ENCODE results near the gene PRR23E.

The PRR23E gene

DNA sequence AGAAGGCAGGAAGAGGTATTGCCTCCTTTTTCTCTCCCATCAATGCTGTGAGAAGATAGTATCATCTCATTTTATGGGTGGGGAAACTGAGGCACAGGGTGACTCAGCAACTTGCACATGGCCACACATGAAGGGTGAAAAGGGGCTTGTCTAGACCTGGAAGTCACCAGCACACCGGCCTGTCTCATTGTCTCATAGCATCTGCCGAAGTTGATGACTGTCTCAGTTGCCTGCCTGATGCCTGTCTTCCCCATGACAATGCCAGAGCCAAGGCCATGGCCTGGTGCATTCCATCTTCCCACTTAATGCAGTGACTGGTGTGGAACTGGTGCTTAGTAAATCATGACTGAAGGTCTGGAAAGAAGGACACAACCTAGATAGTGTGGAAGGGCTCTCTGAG, 27.9 kb upstream of the PRR23E start:
- DNase-seq (ENCODE audit: low spot score), result no peak

DNA sequence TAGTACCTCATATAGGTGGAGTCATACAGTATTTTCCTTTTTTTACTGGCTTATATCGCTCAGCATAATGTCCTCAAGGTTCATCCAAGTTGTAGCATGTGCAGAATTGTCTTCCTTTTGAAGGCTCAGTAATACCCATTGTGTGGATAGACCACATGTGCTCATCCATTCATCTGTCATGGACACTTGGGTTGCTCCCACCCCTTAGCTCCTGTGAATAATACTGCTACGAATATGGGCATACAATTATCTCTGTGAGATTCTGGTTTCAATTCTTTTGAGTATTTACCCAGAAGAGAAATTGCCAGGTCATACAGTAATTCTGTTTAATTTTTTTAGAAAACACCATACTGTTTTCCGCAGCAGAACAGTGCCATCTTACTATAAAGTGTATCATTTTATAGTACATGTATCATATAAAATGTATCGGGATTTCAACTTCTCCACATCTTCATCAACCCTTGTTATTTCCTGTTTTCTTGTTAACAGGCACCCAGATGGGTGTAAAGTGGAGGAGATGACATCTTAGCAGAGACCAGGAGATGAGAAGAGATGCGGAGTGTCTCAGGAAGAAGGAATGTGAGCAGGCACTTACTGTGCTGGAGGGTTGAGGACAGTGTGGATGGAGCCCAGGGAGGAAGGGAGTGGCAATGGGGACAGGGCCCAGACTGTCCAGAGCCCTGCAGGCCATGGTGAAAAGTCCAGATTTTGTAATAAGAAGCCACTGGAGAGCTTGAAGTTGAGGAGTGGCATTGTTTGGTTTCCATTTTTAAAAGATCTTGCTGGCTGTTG, 27.0 kb upstream of the PRR23E start:
- no peak for DNase-seq (ENCODE audit: low spot score)

DNA sequence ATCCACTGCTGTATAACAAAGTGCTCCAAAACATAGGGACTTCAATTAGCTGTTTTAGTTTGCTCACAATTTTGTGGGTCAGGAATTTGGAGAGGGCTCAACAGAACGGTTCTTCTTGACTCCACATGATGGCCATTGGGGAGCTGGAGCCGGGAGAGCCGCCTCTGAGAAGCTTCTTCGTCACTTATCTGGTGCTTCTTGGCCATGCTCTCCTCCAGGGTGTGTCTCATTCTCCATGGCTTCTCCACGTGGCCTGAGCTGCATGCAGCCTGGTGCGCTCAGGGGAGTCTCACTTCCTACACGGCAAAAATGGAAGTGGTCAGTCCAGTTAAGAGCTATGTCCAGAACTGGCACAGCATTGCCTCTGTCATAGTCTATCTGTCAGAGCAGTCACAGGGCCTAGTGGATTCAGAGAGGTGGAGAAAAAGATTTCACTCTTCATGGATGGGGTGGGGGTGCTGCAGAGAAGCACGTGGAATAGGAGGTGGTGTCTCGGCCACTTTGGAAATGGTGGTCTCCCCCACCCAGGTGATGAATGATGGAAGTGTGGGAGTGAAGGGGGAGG, 26.3 kb upstream of the PRR23E start:
- DNase-seq (ENCODE audit: low spot score), result no peak

DNA sequence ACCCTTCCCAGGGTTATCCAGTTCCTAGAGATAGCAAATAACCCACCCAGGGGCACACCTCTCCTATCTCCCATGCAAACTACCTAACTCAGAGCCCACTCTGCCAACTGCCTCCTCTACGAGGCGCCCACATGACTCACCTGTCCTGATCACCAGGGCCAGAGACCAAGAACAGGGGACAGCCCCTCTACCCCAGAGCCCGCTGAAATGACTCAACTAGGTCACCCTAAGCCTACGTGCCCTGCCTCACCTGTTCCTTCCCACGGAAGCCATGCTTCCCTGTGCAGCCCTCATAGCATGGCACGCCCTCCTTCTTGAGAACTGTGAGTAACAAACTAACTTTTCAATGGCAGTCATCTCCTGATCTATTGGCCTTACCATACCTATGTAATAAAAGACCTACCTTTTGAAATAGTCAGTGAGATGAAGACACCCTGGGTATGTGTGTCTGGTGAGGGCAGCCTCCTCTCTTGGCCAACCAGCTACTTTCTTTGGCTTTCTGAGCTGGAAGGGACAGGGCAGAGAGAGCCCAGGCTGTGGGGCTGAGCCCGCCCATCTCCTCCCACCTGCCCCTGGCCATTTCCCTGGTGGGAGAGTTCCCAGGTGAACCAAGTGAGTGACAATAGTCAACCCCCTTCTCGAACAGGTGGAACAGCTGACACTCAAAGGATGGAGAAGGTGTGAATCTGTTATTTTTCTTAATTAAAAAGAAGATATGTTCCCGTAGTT, 25.5 kb upstream of the PRR23E start:
- DNase-seq (ENCODE audit: low spot score), result no peak

DNA sequence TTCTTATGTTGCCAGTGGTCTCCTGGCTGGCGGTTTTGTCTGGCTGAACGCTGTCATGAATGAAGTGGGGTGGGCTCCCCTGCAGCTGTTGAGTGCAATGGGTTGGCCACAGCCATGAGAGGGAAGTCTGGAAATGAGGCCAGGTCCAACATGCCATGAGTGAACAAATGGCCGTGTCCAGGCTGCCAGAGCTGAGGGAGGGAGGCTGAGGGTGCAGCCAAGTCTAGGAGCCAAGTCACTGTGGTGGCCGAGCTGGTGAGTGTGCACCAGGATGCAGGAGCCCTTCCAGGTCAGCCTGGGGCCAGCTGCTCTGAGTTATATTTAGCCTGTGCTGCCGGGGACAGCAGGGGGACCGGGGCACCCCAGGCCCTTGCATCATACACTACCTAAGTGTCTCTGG, 24.7 kb upstream of the PRR23E start:
- DNase-seq (ENCODE audit: low spot score), result no peak

DNA sequence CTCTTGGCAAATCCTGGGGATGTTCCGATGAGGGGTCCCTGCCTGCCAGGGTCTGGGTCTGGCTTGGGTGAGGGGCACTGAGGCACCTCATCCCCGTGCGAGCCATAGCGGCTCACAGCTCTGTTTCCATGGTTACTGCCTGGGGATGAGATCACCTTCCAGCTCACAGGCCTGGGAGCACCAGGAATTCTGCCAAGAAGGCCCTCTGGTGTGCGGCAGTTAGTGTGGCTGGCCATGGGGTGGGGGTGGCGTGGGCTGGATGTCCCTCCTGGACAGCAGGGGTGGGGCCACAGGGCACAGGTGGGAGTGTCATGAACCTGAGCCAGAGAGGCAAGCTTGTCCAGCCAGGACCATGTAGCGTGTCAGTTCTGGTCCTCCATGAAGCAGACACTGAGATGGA, 22.1 kb upstream of the PRR23E start:
- DNase-seq (ENCODE audit: low spot score), result no peak

DNA sequence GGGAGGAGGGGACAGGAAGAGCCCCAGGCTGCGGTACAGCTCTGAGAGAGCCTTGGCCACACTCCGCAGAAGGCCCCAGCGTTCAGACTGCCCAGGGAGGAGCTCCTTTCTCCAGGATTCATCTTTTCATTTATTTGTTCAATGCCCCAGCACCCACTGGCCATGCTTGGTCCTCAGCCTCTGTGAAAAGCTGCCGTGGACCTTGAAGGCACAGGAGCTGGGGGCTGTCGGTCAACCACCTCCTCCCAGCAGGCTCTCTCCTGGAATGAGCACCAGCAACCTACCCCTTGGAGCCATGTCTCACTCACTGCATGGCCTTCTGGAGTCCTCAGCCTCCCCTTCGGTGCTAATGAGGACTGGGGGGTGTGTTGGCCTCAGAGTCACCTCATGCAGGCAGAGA, 21.6 kb upstream of the PRR23E start:
- DNase-seq (ENCODE audit: low spot score), result no peak

DNA sequence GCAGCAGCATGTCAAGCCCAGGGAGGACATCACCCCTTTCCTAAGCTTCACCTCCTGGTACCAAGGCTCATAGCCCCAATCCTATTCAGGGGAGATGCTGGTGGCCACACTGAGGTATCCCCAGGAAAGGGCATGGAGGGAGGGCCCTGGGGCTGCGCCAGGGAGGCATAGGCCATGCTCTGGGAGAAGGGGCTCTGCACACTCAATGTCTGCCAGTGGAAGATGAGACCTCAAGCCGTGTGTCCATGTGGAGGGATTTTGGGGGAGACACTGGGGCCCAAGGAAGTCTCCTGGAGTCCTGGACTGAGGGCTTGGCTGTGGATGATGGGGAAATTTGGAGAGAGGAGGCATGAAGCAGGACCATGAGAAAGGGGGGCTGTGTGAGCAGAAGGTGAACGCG, 21.2 kb upstream of the PRR23E start:
- DNase-seq (ENCODE audit: low spot score), result no peak

DNA sequence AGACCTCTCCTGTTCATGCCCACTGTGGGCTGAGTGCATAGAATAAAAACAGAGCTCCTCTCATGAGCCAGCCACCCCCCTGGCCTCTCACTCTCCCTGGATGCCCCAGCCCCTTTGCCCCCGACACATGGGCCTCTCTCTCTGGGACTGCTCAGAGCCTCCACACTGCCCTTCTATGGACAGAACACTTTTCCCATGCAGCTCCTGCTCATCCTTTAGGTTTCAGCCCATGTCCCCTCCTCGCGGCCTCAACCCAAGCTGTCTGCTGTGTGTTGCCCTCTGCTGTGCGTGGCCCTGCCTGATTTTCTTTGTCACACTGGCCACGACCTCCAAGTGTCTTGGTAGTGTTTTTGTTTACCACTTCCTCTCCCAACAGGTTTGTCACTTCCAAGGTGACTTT, 20.7 kb upstream of the PRR23E start:
- no peak for DNase-seq (ENCODE audit: low spot score)

DNA sequence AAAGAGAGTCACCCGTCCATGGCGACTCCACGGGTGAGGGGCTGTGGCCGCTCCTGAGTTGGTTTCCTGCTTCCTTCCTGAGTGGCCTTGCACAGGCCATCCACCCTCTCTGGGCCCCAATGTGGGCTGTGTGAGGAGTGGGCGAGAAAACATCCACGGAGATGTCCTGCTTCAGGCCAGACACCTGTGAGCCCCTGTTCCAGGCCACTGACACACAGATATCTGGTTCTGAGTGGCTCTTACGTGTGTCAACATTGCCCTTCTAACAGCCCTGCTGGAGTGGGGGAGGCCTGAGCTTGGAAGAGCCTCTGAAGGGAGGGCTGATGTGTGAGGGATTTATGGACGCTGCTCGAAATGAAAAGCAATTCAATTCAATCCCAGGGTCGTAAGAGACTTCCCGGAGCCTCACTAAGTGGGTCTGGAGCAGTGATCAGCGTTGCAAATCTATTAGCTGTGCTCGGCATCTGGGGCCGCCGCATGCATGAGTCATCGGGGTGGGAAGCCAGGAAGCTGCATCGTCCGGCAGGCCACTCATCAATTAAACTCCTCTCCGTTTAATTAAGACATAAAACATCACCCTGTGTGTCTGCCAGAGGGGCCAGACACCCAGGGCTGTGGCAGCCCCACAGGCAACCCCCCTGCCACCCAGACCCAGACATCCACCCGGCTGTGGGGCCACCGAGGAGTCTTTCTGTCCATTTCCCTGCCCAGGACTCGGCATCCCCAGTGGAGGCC, 20.0 kb upstream of the PRR23E start:
- DNase-seq (ENCODE audit: low spot score), result no peak

DNA sequence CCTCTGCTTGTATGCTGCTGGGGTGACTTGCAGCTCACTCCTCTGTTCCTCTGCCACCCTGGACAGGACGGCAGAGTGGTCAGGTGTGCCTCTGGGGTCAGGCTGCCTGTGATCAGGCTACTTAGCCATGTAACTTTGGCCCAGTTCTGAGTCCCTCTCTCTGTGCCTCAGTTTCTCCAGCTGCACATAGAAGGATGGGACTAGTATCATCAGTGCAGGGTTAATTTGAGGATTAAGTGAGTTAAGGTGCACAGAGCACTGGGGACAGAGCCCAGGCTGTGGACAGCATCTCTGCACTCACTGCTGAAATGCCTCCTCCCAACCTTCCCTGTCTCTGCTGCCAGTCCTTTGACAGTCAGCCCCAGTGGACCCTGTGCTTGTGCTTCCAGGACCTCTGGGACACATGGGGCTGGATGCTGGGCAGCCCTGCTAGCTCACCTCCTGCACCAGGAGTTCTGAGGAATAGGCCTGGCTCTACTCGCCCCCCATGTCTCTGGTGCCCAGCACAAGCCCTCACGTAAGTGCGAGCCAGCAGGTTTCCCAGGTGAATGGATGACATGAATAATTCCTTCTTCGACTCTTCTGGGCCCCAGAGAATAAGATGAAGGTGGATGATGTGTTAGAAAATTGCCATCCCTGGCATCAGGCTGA, 19.3 kb upstream of the PRR23E start:
- DNase-seq (ENCODE audit: low spot score), result no peak

DNA sequence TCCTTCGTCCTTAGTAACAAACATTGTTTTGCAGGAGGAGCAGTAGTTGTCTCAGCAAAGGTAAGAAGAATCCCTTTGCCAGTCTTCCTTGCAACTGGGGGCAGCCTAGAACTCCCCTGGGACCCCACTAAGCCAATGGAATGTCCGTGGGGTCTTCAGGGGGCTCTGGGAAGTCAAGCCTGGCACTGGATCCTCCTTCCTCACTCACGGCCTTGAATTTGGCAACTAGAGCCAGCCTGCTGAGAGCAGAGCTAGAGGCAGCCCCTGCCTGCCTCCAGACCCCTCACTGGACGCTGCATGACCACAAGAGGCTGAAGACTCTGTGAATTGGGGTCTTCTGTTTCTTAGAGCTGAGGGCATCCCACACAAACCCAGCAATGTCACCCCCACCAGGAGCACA, 18.6 kb upstream of the PRR23E start:
- DNase-seq (ENCODE audit: low spot score), result no peak

DNA sequence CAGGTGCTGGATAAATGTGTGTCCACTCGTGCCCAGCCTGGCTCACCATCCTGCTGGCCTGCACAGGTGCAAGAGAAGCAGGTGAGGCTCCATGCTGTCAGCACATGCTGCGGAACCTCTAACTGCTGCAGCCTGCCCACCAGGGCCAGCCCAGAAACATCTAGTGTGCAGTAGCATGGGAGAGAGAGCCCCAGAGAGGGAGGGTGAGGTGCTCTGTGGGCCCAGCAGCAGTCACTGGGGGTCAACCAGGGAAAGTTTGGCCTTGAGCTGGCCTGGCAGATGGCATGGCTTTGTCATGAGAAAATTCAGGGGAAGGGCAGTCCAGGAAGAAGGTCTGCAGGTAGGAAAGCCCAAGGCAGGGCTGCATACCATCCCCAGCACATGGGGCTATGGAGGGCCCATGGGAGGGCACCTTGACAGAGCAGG, 18.2 kb upstream of the PRR23E start:
- DNase-seq (ENCODE audit: low spot score), result no peak

DNA sequence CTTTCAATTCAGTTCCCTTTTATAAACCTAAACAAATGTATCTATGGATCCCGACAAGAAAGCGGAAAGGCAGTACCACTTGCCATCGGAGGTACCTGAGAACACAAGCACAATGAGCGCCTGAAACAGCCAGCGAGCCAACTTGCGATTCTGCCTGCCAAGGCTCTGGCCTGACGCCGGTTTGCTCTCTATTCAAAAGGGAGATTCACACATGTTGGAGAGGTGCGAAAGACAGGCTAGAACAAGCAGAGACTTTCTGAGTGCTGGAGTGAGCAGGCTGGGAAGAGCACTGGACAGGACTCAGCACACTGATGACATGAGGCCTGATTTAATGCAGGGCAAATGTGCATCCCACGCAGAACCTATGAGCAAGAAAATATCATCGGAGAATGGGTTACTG, 17.7 kb upstream of the PRR23E start:
- no peak for DNase-seq (ENCODE audit: low spot score)

DNA sequence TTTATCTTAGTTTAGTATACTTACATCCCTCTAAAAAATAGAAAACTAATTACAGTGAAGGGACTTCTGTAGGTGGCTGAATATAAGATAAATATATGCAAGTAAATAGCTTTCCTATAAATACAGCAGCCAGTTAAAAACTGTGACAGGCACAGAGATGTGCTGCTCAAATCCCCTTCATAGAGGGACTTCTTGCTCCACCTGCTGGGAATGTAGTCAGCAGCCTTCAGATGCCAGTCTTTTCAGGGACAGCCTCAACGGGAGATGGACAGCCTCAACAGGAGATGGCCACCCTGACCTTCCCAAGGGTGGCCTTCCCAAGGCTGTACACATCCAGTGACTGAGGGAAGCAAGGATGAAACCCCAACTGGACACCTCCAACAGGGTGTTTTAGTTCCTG, 15.7 kb upstream of the PRR23E start:
- DNase-seq (ENCODE audit: low spot score), result no peak

DNA sequence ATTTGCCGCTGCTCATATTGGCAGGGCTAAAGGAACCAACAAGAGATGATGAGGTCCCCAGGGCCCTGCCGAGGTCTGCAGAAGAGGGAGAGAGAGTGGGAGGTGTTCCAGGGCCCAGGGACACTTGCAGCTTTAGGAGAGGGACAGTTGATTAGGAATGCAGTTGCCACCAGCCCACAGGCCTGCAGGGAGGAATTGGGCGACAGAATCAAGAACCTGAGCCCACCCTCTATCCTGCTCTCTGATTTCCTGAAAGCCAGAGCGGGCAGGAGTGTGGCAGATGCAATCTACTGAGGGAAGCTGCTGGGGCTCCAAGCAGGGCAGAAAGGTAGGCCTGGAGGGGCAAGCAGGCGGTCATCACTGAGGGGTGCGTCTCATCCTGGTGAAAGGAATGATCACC, 12.1 kb upstream of the PRR23E start:
- DNase-seq (ENCODE audit: low spot score), result no peak

DNA sequence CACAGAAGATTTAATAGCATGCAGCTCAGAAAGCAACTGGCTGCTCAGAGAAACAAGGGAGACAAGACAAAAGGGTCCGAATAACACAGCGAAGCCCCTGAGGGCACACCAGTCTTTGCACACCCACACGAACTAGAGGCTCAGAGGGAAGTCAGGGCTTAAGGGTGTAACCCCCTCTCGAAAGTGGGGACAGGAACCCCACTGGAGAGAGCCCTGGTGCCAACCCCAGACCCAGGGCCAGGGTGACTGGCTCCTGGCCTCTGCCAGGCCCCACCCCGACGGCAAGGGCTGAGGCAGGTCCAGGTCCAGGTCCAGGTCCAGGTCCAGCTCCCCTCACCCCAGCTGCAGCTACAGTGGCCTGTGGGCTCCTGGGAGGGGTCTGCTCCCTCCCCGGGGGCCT, 10.5 kb upstream of the PRR23E start:
- DNase-seq (ENCODE audit: low spot score), result no peak

DNA sequence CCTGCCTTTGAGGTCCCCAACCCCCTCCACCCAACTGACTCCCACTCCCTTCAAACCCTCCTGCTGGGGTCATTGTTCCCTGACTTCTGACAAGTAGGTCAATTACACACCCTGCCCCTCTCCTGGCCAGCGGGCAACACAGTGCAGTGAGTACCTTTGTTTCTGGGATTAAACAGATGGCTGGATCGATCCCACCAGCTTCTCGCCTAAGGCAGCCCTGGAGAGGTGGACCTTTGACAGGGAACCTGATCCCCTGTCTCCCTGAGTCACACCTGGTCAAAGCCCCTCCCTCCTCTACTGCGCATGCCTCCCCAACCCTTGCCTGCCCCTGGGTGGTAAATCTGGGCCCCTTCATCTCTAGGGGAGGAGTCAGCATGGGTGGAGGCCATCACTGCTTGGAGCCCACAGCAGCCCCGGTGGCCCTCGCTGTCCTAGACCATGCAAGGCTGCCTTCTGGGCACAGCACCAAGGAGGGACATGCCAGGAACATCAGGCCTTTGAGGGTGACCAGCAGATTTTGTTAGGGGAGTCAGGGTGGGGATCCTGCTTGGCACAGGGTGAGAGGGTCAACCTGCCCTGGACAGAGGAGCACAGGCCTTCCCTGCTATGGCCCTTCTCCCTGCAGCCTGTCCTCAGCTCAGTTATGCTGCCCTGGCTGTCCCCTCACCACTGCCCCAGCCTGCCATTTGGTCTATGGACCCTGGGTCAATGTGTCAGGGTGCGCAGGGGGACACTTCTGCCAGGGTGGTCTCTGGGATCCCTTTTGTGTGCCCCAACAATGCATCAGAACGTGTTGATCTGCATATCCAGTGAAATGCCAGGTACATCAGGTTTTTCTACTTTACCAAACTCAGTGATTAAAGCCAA, 9.8 kb upstream of the PRR23E start:
- no peak for DNase-seq (ENCODE audit: low spot score)

DNA sequence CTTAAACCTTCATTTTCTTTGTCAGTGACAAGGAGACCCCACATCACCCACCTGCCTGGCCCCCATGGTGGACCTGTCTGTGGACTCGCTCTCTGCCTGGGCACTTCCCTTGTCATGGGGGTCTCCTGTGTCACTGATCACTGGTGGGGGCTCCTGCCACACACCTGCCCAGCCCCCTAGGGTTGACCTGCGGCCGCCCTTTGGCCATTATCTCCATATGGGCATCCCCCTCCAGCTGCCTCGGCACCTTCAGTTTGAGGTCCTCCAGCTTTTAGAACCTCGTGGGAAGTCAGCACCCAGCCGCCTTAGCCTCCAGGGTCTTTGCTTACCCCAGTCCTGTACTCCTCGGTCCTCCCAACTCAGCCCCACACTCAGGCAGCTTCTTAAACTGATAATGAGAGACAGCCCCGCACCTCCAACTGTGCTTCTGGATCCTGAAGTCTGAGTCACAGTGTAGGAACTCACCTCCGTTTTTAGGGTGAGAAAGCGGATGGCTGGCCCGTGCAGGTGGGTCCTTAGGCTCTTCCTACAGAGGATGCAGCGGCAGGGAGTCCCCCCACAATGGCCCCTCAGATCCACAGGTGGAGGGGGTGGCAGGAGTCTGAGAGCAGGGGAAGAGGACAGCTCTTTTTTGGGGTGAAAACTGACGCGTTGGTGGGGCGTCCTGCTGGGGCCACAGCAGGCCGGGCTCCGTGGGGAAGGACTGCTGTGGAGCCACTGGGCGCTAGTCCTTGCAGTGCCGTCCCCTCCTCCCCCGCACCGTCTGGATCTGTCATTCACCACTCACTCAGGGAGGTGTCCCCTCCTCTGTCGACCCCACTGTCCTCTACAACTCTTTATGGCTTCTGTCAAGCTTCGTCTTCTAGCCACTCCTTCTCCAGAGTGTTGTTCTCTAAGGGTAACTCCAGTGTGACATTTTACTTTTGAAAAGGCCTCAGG, 8.7 kb upstream of the PRR23E start:
- DNase-seq (ENCODE audit: low spot score), result no peak

DNA sequence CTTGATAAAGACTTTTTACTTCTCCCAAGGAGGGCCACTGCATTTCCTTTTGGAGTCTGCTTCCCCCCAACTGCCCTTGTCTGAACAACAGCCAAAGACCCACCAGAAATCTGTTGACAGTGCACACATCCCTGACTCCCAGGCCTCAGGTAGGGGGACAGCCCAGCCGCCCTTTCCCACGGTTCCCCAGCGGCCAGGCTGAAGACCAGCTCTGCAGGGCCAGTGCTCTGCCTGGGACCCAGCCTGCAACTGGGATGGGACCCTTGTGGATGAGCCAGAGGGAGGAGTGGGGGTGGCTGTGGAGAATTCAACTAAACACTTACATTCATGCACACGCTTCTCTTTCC, 8.1 kb upstream of the PRR23E start:
- DNase-seq (ENCODE audit: low spot score), result no peak

All from CD4-positive, alpha-beta T cell treated with Interleukin-6 at 100 ng/mL for 8 hours (primary cell).